Hematopoietic multipotent progenitor cell treated with erythropoietin and hydrocortisone succinate and interleukin-3 and kit ligand, for 8 days (in vitro differentiated cells): ENCODE data around the gene GPR22.
A peak's percentile ranks its signal among the peaks of the same experiment; 100 is the strongest.

Experiments
- DNase-seq: peaks from one replicate; pipeline ENCODE4 v3.0.0-alpha.2; 2015

The GPR22 gene, protein sequence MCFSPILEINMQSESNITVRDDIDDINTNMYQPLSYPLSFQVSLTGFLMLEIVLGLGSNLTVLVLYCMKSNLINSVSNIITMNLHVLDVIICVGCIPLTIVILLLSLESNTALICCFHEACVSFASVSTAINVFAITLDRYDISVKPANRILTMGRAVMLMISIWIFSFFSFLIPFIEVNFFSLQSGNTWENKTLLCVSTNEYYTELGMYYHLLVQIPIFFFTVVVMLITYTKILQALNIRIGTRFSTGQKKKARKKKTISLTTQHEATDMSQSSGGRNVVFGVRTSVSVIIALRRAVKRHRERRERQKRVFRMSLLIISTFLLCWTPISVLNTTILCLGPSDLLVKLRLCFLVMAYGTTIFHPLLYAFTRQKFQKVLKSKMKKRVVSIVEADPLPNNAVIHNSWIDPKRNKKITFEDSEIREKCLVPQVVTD

DNA sequence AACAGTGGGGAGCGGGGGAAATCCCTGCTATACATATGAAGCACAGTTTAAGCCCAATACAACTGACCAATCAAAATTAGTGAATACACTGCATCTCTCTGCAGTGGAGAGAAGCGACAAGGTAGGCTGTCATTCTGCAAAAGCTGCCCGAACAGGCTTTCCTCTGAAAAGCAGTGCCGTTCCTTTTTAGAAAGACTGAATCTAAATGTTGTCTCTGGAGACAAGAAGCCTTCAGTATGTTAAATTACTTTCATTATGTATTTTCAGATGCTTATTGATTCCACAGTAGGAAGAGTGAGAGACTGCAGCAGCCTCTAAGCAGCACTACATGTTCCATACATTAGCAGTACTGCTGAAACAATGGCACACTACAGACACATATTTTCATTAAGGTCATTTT lies at the start of gene GPR22:
Gene GPR22 (plus strand): TSS at position 129 of the 400 bp plus-strand sequence. CDS start 4,004 bp downstream, outside the sequence.
- no peak for DNase-seq

DNA sequence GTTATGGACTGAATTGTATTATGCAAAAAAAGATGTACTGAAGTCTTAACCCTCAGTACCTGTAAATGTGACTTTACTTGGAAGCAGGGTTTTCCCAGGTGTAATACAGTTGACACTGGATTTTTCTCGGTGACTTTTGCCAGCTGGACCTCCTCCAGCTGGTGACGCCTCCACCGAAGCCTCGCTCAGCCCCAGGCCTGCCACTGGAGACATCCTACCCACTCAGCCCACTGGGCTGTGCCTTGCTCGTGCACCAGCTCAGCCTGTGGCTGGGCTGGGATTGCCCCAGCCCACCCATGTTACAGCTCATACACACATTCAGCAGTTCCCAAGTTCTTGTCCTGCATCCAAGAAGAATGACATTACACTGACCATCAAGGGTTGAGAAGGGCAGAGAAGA lies 42.4 kb upstream of the GPR22 start:
- no peak for DNase-seq

DNA sequence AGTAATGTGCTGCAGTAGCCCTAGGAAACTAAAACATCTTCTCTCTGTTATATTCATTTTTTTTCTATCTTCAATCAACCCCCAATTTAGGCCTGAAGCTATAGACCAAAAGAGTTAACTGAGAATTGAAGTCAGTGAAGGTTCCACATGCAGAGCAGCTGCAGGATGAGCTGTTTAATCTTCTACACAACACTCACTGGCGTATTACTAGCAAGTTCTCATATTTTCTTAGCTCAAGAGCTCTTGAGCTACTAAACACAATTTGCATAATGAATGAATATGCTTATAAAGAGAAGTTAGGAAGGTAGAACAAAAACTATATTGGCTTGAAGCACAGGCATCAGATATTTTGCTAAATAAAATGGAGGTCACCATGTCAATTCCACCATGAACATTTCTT lies 41.2 kb upstream of the GPR22 start:
- no peak for DNase-seq

DNA sequence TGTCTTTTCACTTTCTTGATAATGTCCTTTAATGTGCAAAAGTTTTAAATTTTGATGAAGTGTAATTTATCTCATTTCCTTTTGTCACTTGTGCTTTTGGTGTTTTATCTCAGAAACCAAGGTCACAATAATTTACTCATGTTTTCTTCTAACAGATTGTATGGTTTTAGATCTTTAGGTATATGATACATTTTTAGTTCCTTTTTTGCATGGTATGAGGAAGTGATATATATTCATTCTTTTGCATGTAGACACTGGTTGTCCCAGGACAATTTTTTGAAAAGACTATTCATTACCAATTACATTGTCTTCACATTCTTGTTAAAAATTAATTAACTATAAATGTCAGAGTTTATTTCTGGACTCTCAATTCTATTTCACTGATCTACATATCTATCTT lies 39.8 kb upstream of the GPR22 start:
- no peak for DNase-seq

DNA sequence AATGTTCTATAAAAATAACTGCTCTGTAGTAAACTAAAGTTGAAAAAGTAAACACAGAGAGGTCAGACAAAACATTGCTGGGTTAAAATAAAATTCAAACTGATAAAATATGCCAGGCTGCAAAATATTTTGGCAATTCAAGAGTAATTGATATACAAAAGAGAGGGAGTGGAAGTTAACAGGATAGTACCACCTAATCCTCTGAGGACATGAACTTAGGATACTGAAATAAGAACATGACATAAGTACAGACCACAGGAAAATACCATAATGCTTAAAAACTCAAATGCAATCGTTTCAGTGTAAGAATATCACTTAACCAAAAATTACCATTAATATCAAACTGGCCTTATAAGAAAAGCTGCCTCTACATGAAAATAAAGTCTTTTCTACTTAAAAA lies 37.6 kb upstream of the GPR22 start:
- DNase-seq, result no peak

DNA sequence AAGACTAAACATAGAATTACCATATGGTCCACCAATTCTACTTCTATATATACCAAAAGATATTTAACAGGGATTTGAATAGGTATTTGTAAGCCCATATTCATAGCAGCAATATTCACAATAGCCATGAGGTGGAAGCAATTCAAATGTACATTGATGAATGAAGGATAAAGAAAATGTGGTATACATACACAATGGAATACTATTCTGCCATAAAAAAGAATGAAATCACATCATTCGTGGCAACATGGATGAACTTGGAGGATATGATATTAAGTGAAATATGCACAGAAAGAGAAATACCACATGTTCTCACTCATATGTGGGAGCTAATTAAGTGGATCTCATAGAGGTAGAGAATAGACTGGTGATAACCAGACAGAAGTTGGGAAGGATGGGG lies 34.1 kb upstream of the GPR22 start:
- no peak for DNase-seq

DNA sequence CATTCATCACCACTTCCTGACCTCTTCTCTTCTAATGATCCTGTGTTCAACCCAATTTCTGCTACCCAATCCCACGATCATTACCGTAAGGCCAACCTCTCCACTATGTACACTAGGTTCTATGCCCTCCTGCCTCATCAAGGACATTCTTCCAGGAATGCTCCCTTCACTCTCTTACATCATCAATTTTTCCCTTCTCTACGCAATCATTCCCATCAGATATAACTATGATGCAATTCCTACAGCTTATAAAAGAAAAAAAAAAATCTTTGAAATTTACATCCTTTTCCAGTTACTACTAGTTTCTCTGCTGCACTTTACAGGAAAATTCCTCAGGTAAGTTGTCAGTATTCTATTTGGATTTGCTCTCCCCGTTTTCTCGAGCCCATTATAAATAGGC lies 30.8 kb upstream of the GPR22 start:
- DNase-seq, result no peak

DNA sequence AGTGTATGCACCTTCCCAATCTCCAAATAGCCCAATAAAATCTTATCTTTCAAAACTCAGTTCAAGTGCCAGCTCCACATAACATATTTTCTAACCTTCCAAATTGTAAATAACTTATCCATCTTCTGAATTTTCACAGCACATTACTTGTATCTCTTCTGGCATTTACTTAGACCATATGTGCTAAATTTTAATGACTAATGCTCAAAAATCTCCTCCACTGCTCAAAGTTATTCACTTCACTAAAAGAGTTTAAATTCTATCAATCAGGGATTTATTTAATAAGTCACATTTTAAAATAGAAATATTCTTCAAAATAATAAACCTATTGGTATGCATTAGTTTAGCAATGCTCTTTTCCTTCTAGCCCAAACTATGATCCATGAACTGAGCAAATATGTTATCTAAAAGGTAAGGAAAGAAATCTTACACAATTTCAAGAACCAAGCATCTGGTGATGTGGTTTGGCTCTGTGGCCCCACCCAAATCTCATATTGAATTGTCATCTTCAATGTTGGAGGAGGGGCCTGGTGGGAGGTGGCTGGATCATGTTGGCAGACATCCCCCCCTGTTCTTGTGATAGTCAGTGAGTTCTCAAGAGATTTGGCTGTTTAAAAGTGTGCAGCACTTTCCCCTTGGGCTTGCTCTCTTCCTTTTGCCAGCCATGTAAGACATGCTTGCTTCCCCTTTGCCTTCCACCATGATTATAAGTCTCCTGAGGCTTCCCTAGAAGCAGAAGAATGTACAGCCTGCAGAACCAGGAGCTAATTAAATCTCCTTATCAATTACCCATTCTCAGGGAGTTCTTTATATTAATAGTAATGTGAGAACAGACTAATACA lies 28.1 kb upstream of the GPR22 start:
- peak; percentile 26 for DNase-seq

DNA sequence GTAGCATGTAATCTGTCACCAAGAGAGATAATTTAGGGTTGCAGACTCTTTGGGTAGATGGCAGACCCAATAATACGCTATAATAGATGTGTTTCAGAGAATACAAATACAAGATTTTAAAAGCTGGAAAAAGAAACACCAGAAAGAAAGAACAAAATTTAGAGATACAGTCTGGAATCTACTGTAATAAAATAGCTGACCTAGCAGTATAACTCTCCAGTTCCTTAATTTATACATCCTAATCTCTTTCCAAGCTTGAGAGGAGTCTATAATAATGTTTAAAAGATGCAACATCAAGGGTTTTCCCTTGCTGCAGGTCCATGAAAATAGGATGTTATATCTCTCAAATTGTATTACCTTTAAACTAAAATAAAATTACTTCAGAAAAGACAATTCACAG lies 27.2 kb upstream of the GPR22 start:
- DNase-seq, result no peak

DNA sequence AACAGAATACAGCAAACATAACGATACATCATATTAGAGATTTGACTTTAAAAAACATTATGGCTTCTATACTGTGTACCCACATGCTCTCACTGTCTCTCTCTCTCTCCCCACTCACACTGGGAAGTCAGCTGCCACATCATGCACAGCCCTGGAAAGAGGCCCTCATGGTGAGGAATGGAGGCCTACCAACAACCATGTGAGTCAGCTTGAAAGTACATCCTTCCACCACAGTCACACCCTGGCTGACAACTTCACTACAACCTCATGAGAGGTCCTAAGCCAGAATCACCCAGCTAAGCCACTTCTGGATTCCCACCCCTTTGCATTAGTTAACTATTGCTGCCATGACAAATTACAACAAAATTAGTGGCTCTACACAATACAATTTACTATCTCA lies 23.3 kb upstream of the GPR22 start:
- DNase-seq, result no peak

DNA sequence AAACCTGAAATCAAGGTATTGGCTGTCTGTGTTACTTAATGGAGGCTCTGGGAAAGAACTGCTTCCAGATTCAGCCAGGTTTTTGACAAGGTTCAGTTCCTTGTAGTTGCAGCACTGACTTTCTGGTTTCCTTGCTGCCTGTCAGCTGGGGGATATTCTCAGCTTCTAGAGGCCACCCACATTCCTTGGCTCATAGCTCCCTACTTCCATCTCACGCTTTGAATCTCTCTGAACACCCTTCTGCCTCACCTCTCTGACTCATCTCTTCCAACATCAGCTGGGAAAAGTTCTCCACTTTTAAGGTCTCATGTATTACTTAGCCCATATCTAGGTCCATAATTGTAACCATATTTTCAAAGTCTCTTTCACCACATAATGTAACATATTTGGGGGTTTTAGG lies 22.9 kb upstream of the GPR22 start:
- DNase-seq, result no peak

DNA sequence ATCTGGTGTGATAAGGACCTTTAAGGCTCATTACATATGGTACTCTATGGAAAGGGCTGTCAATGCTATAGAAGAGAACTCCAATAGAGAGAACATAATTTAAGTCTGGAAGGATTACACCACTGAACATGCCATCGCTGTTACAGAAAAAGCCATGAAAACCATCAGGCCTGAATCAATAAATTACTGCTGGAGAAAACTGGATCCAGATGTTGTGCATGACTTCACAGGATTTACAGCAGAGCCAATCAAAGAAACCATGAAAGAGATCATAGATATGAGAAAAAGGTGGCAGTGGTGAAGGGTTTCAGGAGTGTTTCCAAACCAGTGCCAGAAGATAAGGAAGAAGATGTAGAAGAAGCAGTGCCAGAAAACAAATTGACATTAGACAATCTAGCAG lies 18.9 kb upstream of the GPR22 start:
- DNase-seq, result no peak

DNA sequence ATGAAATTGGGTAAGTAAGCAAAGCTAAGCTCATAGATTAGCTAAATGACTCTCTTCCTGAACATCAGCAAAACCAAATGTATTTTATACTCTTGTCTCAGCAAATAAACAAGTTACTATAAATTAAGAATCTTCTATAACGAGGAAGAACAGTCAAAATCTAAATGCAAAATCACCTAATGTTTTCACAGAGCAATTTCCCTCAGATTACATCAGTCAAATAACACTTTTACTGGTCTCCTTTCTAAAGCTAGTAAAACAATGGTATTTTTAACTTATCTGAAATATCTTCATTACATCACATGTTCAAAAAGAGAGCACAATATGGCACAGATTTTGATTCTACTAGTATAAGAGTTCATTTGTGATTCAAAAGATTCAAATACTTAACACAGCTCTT lies 16.5 kb upstream of the GPR22 start:
- no peak for DNase-seq

DNA sequence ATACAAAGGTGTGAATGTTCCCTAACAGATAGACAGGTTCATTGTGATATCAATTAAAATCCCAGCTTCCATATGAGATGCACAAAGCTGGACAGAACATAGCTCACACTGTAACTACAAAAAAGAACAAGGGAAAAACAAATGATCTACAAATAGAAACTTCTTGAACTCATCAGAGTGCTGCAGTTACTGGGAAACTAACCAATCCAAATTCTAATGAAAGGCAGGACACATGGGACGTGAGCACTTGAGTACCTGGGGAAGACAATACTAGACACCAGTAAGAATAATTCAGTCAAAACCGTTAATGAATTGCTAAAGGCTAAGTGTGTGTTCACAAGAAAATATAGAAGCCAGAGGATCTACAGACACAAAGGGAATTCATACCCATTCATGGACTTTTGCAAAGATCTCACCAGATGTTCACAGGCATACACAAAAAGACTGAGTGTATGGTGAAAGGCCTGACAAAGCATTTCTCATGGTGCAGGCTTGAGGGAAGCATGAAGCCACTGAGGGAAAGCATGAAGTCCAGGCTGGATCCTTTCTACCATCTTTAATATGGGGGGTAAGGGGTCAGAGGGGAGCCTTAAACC lies 7.8 kb upstream of the GPR22 start:
- no peak for DNase-seq

DNA sequence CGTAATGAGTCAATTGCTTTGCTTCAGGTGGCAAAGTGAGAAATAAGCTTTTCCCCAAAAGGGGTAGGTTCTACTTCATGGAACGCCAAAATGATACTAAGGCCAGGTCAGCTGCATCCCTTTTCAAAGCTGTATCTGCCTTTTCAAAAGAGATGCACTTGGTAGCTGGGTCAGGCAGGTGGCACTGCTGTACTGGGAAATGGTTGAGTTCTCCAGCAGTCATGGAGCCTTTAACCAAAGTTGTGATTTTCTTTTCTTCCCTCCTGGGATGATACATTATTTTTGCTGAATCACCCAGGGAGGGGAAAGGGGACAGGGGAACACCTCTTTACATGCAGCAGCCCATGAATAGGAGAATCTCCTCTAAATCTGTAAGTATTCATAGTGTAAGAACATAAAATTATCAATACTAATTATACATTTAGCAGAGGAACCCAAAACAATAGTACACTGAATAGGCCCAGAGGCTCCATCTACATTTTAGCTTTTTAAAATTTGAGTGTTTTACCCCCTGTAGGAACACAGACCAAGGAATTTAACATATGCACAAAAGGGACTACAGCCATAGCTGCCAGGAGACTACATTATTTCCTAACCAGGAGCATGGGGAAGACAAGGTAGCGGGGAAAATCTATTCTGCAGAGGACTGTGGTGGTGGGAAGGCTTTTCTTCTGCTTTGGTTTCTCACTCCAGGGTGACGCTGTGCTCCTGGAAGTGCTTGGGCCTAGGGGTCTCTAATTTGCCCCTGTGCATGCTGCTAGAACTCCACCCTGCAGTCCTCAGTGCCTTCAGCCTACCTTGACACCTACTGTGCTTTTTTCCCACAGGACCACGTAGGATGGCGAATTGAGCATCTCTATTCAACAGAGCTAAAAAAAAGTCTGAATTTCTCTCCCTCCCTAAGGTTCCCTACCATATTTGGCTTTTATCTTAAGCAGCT lies 6.4 kb upstream of the GPR22 start:
- peak; percentile 76 for DNase-seq

DNA sequence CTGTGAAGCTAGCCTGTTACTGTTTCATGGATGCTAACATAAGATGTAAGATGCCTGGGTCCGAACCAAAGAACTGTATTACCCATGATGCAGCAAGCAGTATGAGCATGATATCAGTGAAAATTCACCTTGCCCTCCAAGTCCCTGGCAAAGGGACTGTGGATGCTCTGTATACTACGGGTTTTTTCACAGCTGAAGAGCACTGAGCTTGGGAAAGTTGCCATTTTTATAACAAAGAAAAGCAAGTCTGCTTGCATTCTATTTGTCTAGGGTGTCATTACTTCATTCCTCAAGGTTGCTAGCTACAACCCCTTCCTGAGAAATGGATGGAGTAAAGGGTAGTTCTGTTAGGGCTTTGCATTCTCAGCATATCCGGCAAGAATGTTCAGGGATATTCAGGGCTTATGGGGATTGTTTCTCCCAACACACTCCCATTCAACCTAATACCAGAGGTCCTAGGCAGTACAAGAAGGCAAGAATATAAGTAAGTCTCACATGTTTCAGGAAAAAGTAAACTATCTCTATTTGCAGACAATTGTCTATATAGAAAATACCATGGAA lies 5.1 kb upstream of the GPR22 start:
- no peak for DNase-seq

DNA sequence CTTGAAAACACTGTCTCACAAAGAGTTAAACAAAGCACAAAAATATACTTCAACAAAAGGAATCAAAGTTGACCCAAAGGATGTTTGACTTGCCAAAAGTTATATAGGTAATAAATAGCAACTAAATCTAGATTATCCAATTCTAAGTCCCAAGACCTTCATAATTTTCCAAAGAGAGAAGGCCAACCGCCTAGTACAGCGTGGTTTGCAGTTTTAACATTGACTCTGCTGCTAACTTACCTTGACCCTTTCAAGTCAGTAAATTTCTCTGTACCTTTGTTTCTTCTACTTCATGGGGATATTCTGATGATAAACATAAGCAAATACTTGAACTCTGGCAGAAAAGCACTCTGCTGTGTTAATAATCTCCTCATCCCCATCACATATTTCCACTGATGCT lies 1.9 kb upstream of the GPR22 start:
- no peak for DNase-seq

DNA sequence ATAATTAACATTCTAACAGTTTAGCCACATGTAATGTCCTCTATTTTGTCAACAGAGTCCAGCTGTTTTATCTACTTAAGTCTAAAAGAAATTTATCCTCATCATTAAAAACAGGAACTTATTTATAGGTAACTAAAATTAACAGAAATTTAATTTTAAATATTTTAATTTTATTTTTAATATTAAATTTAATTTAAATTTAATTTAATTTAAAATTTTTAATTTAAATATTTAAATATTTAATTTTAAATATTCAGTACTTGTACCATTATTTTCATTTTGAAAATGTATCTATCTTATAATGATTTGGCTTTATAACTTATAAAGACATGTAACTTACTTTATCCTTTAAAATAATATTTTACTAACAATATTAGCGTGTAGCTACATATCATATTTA lies 1.0 kb upstream of the GPR22 start:
- DNase-seq, result no peak

DNA sequence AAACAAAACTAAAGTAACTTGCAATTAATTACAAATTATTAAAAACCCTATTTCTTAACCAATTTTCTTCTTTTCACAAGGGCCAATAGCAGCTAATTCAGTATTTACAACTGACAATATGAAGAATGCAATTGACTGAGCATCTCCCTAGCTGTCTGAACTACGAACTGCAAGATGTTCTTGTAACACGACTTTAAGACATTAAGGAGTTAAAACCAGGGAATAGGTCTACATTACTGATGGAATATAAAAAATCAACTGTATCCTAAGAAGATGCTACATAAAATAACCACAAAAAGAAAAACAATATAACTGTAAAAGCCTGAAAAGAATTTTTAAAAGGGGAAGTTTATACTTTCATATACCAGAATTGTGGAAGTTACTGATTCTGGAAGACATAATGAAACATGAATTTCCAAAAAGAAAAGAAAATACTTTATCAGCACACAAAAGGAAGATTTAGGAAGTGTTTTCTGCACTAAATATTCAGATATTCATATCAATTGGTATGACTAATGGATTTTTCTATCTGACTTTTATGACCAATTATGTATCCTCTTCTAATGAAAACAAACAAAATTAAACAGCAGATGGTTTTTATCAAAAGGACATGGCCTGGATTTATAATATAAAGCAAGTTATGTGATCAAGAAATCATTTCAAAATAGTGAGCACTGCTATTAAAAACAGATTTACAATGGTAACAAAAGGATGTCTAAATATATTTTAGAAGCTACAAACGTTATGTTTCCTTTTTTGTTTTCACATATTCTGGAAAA lies 1.6 kb downstream of the GPR22 start:
- no peak for DNase-seq

DNA sequence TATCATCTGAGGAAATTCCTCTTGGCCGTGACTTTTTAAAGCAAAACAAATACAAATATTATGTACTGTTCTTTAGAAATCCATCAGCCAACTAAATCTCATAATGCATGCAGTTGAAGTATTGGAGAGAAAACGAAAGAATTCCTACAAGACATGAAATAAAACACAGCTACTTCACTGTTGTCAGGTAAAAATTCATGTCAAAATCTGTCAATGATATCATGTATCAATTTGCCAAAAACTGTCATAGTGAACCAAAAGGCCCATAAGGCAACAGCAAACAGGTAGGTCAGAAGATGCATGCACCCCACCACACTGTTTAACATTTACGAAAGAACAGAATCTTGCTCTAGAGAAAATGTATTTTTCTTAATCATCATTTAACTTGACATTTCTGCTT lies 2.3 kb downstream of the GPR22 start:
- no peak for DNase-seq

DNA sequence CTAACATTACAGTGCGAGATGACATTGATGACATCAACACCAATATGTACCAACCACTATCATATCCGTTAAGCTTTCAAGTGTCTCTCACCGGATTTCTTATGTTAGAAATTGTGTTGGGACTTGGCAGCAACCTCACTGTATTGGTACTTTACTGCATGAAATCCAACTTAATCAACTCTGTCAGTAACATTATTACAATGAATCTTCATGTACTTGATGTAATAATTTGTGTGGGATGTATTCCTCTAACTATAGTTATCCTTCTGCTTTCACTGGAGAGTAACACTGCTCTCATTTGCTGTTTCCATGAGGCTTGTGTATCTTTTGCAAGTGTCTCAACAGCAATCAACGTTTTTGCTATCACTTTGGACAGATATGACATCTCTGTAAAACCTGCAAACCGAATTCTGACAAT lies 4.3 kb downstream of the GPR22 start:
- no peak for DNase-seq

DNA sequence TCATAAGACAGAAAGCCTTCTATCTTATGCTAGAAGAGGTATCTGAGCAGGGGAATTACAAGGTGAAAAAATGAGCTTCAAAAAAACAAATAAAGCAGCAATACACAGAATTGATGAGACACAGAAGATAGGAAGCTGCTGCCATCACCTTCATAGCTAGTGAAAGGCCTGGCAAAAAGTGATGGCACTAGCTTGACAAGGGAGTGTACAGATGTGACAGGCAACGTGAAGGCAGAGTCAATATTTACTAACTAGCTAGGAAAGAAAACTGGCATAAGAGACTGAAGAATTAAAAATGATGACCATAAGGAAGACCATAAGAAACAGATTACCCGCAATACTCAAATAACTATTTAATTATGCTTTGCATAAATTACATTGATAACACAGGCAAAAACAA lies 9.4 kb downstream of the GPR22 start:
- DNase-seq, result no peak
